Measurements from ENCODE around the gene PRMT5.
"Not testable (repeated sequence)": the region's sequence is repeated elsewhere in the genome, so short reads cannot be mapped to it uniquely, and the experiment has no call there.

The PRMT5 gene

GRCh38 chr14:22932146-22932545, 3.0 kb upstream of the PRMT5 start:
- no peak for DNase-seq (ENCODE audit: low read depth in 2 of 2)

GRCh38 chr14:22929961-22930364, 787 bp upstream of the PRMT5 start:
- DNase-seq (ENCODE audit: low read depth in 2 of 2), result no peak

GRCh38 chr14:22928237-22929103, 706 bp downstream of the PRMT5 start:
- DNase-seq (ENCODE audit: low read depth in 2 of 2), result no peak

- DNase-seq (ENCODE audit: low read depth in 2 of 2), result no peak
Observed at GRCh38 chr14:22926316-22926715, 2.9 kb downstream of the PRMT5 start.

GRCh38 chr14:22925513-22925912, 3.7 kb downstream of the PRMT5 start:
- DNase-seq (ENCODE audit: low read depth in 2 of 2), result no peak

- DNase-seq (ENCODE audit: low read depth in 2 of 2), result no peak
Observed at GRCh38 chr14:22923746-22924145, 5.4 kb downstream of the PRMT5 start.

- DNase-seq (ENCODE audit: low read depth in 2 of 2), result no peak
Observed at GRCh38 chr14:22922294-22922693, 6.9 kb downstream of the PRMT5 start.

GRCh38 chr14:22920697-22921096, 8.5 kb downstream of the PRMT5 start:
- no peak for DNase-seq (ENCODE audit: low read depth in 2 of 2)

GRCh38 chr14:22919601-22919921, 9.6 kb downstream of the PRMT5 start:
- no peak for DNase-seq (ENCODE audit: low read depth in 2 of 2)

GRCh38 chr14:22918804-22919600, 10.2 kb downstream of the PRMT5 start, which contains the start of gene RBM23:
TSS of gene RBM23 (minus strand) at chr14:22919149.
- DNase-seq (ENCODE audit: low read depth in 2 of 2), result peak; percentile 100

- no peak for DNase-seq (ENCODE audit: low read depth in 2 of 2)
Observed at GRCh38 chr14:22915886-22916521, 13.2 kb downstream of the PRMT5 start.

- not testable (repeated sequence) for DNase-seq (ENCODE audit: low read depth in 2 of 2)
Observed at GRCh38 chr14:22914836-22915235, 14.3 kb downstream of the PRMT5 start.

- DNase-seq (ENCODE audit: low read depth in 2 of 2), result no peak
Observed at GRCh38 chr14:22910916-22911315, 18.3 kb downstream of the PRMT5 start.

GRCh38 chr14:22908601-22909000, 20.6 kb downstream of the PRMT5 start:
- DNase-seq (ENCODE audit: low read depth in 2 of 2), result no peak

GRCh38 chr14:22907429-22907828, 21.7 kb downstream of the PRMT5 start:
- DNase-seq (ENCODE audit: low read depth in 2 of 2), result no peak

GRCh38 chr14:22906073-22906472, 23.1 kb downstream of the PRMT5 start:
- no peak for DNase-seq (ENCODE audit: low read depth in 2 of 2)

GRCh38 chr14:22905627-22906026, 23.5 kb downstream of the PRMT5 start:
- DNase-seq (ENCODE audit: low read depth in 2 of 2), result no peak

- DNase-seq (ENCODE audit: low read depth in 2 of 2), result no peak
Observed at GRCh38 chr14:22903742-22904087, 25.5 kb downstream of the PRMT5 start.

GRCh38 chr14:22901799-22902198, 27.4 kb downstream of the PRMT5 start:
- DNase-seq (ENCODE audit: low read depth in 2 of 2), result no peak

GRCh38 chr14:22900081-22900799, 28.9 kb downstream of the PRMT5 start:
- peak; percentile 53 to 58 for DNase-seq (ENCODE audit: low read depth in 2 of 2)

GRCh38 chr14:22898302-22899090, 30.7 kb downstream of the PRMT5 start:
- peak; percentile 62 to 65 for DNase-seq (ENCODE audit: low read depth in 2 of 2)

Measured in fibroblast of skin of left quadriceps (primary cell).